Daoy (cell line): Measurements from ENCODE around the gene MC1R. TPM values are rescaled to one million over a fixed set of nuclear protein-coding genes. Genes with fewer than 3 reads are reported as not detected.

Experiments used
- DNase-seq: peaks from one replicate; pipeline ENCODE4 v3.0.0-alpha.2; 2015; ENCODE audit warnings: low read depth
- total RNA-seq: library from RNA; depleted of rRNA; stranded (reverse); fragments of >200 nt; shearing (Covaris generic); gene quantifications from 2 replicates; pipeline ENCODE4 v1.2.3, GENCODE V29; 2014

The MC1R gene
- total RNA-seq, 1 experiment from 2014 or later: 1.9 TPM

GRCh38 chr16:89895482-89896250 is 23.0 kb upstream of the MC1R start:
- DNase-seq: no peak

- no peak for DNase-seq
These were observed 21.5 kb upstream of the MC1R start for GRCh38 chr16:89897204-89897603.

GRCh38 chr16:89898201-89898967 is 20.3 kb upstream of the MC1R start:
- no peak for DNase-seq

GRCh38 chr16:89899879-89900481 is 18.7 kb upstream of the MC1R start:
- DNase-seq: no peak

GRCh38 chr16:89900885-89901284 is 17.8 kb upstream of the MC1R start:
- DNase-seq: no peak

- no peak for DNase-seq
These were observed 15.7 kb upstream of the MC1R start for GRCh38 chr16:89902980-89903379.

- DNase-seq: no peak
These were observed 14.7 kb upstream of the MC1R start for GRCh38 chr16:89903908-89904515.

GRCh38 chr16:89904606-89905510 is 13.8 kb upstream of the MC1R start:
- no peak for DNase-seq

GRCh38 chr16:89905511-89906139 is 13.0 kb upstream of the MC1R start:
- DNase-seq: no peak

- no peak for DNase-seq
These were observed 12.3 kb upstream of the MC1R start for GRCh38 chr16:89906140-89907025.

GRCh38 chr16:89907055-89907814 is 11.4 kb upstream of the MC1R start:
- no peak for DNase-seq

GRCh38 chr16:89908236-89908635 is 10.4 kb upstream of the MC1R start:
- no peak for DNase-seq

- peak; percentile 73 for DNase-seq
These were observed 8.6 kb upstream of the MC1R start for GRCh38 chr16:89909777-89910716.

GRCh38 chr16:89910717-89911354 is 7.8 kb upstream of the MC1R start:
- DNase-seq: no peak

- DNase-seq: no peak
These were observed 7.3 kb upstream of the MC1R start for GRCh38 chr16:89911375-89911774.

GRCh38 chr16:89912143-89912542 is 6.5 kb upstream of the MC1R start:
- DNase-seq: no peak

- no peak for DNase-seq
These were observed 6.0 kb upstream of the MC1R start for GRCh38 chr16:89912627-89913026.
